ENCODE results near the gene ZMYND8. TPM values are rescaled to one million over a fixed set of nuclear protein-coding genes. Genes with fewer than 3 reads are reported as not detected.

ZMYND8 gene
- total and polyA plus RNA-seq, 11 donors = 11.3 to 46.4 (median 28.7) TPM

- Histone ChIP-seq H3K27ac (no peak overlapping the region), H3K4me1 (peaks cover 0 to 42% (median 16%) of the 10 kb centered on the region in 12 donors), H3K4me3 (no peak overlapping the region), H3K9me3 (no peaks in the 10 kb centered on the region), H3K27me3 (no peaks in the 10 kb centered on the region), H3K36me3 (peaks cover 0 to 80% (median 46%) of the 10 kb centered on the region in 9 donors)
- WGBS, 4 donors = 94 to 98% (median 97%) methylated on average over 4 of the region's 4 CpGs
- intact Hi-C loops (cut with DNase I) = no loop called here
- ATAC-seq = no peak
- TF ChIP-seq POLR2A (IDR thresholded peaks at IDR 0.05) (no peak), CTCF (IDR thresholded peaks at IDR 0.05) (no peak)
- no peak for DNase-seq
Observed at GRCh38 chr20:47250360-47250759, 106.1 kb downstream of the ZMYND8 start.

GRCh38 chr20:47249913-47250312 is 106.6 kb downstream of the ZMYND8 start:
- Histone ChIP-seq H3K4me1 (peaks cover 0 to 42% (median 16%) of the 10 kb centered on the region in 12 donors), H3K36me3 (peaks cover 0 to 85% (median 49%) of the 10 kb centered on the region in 9 donors), H3K27ac (no peak overlapping the region), H3K9me3 (no peaks in the 10 kb centered on the region), H3K27me3 (no peaks in the 10 kb centered on the region), H3K4me3 (no peak overlapping the region)
- WGBS, 4 donors = 76 to 89% (median 82%) methylated on average over 3 to 4 of the region's 4 CpGs
- no peak for ATAC-seq
- no peak for TF ChIP-seq CTCF (IDR thresholded peaks at IDR 0.05)
- no peak for TF ChIP-seq POLR2A (IDR thresholded peaks at IDR 0.05)
- intact Hi-C loops (cut with DNase I) = no loop called here
- DNase-seq = no peak

- DNase-seq (no peak), ATAC-seq (no peak)
- Histone ChIP-seq H3K27me3 (no peaks in the 10 kb centered on the region), H3K4me1 (peaks cover 0 to 30% (median 11%) of the 10 kb centered on the region in 12 donors), H3K4me3 (no peak overlapping the region), H3K9me3 (no peaks in the 10 kb centered on the region), H3K36me3 (peaks cover 0 to 89% (median 57%) of the 10 kb centered on the region in 9 donors), H3K27ac (no peak overlapping the region)
- WGBS, 4 donors = 94 to 97% (median 96%) methylated on average over 6 of the region's 6 CpGs
- no peak for TF ChIP-seq POLR2A (IDR thresholded peaks at IDR 0.05)
- no peak for TF ChIP-seq CTCF (IDR thresholded peaks at IDR 0.05)
- intact Hi-C loops (cut with DNase I) = no loop called here
Observed at GRCh38 chr20:47248448-47248966, 108.0 kb downstream of the ZMYND8 start.

- TF ChIP-seq CTCF (IDR thresholded peaks at IDR 0.05) (no peak), POLR2A (IDR thresholded peaks at IDR 0.05) (no peak)
- DNase-seq = no peak
- Histone ChIP-seq H3K27me3 (no peaks in the 10 kb centered on the region), H3K27ac (no peak overlapping the region), H3K9me3 (no peaks in the 10 kb centered on the region), H3K4me3 (no peak overlapping the region), H3K4me1 (peaks cover 0 to 25% (median 6%) of the 10 kb centered on the region in 12 donors), H3K36me3 (peaks cover 0 to 89% (median 57%) of the 10 kb centered on the region in 9 donors)
- WGBS, 4 donors = 93 to 99% (median 97%) methylated on average over 1 of the region's 1 CpG
- intact Hi-C loops (cut with DNase I) = no loop called here
- no peak for ATAC-seq
Observed at GRCh38 chr20:47247972-47248371, 108.5 kb downstream of the ZMYND8 start.

Data from heart left ventricle (tissue), 16 donors.